Right lobe of liver (tissue), 6 donors: ENCODE measurements around the gene UBALD2. TPM values are rescaled to one million over a fixed set of nuclear protein-coding genes. Genes with fewer than 3 reads are reported as not detected.
A peak's percentile ranks its signal among the peaks of the same experiment; 100 is the strongest.

Source experiments
- ATAC-seq, 4 donors: fragments of 200-7000 bp; cut with Tn5 transposase; one replicate each; pipeline ENCODE4 v1.9.1; 2020; ENCODE audit warnings: mild to moderate bottlenecking in 4 of 4, moderate library complexity in 4 of 4
- DNase-seq, 3 donors: peaks; one replicate each; pipeline ENCODE4 v3.0.0-alpha.2; 2020
- H3K27ac ChIP-seq, 3 donors: fragments of 200-600 bp; one replicate each; pipeline ENCODE4 v1.8.0; 2022
- H3K27me3 ChIP-seq, 2 donors: fragments of 200-600 bp; one replicate each; pipeline ENCODE4 v1.8.0; 2022
- H3K36me3 ChIP-seq, 4 donors: fragments of 200-600 bp; sonication (generic) in 1 of 4; one replicate each; pipeline versions ENCODE4 v1.5.1 to v1.8.0; 2017 to 2022; ENCODE audit warnings: control low read depth in 1 of 4
- H3K4me1 ChIP-seq, 4 donors: fragments of 200-600 bp; sonication (generic) in 1 of 4; one replicate each; pipeline versions ENCODE4 v1.5.1 to v1.8.0; 2017 to 2022; ENCODE audit warnings: control low read depth in 1 of 4
- H3K4me3 ChIP-seq, 3 donors: fragments of 200-600 bp; one replicate each; pipeline ENCODE4 v1.8.0; 2022
- H3K9me3 ChIP-seq, 4 donors: fragments of 200-600 bp; sonication (generic) in 1 of 4; one replicate each; pipeline versions ENCODE4 v1.5.1 to v1.8.0; 2017 to 2022; ENCODE audit warnings: control low read depth in 1 of 4
- POLR2A ChIP-seq: fragments of 450-650 bp; IDR thresholded peaks from one replicate; pipeline ENCODE4 v1.6.1; 2017; ENCODE audit warnings: antibody characterized with exemption, mild to moderate bottlenecking
- WGBS: methylation state at CpG from one replicate; pipeline ENCODE4 v1.1.6; 2018; ENCODE audit warnings: low coverage, low lambda C conversion rate; ENCODE audit not compliant: insufficient coverage; ENCODE audit errors: missing lambda C conversion rate; 5-methylcytosine and 5-hydroxymethylcytosine counted together
- intact Hi-C, 2 donors: fragments of 100-400 bp; cut with DNase I; formaldehyde crosslinking; loops; one replicate each; pipeline versions ENCODE4 v1.11.2 to v1.14.1; 2022
- total RNA-seq, 6 experiments: library from RNA; depleted of rRNA in 2 of 6; stranded (reverse); fragments of >200 nt in 2 of 6; fragmentation: NEBNext Ultra II Directional in 3 of 6; extraction: Animal tissue kit (Norgen Biotek cat#: 25700) in 3 of 6; gene quantifications; one replicate each; pipeline versions ENCODE4 v1.1.0 to v1.2.4, GENCODE V29; 2016 to 2023
- TF ChIP-seq, protein P1 (sequence below), 4 donors: fragments of 200-600 bp in 3 of 4; fragments of 450-650 bp in 1 of 4; IDR thresholded peaks; one replicate each; pipeline versions ENCODE4 v1.5.1 to v1.8.0; 2016 to 2022; ENCODE audit warnings: antibody characterized with exemption in 4 of 4, mild to moderate bottlenecking in 2 of 4
- donor health status: DM: no; HTN: yes; CAD: no.
- donor health status: DM: no; HTN: no; CAD: no.
- donor health status: DM: no; HTN: no; CAD: no.
- donor health status: DM: no; HTN: yes; CAD: no.
- donor health status: DM: no; HTN: yes; CAD: no.

Gene UBALD2
- total RNA-seq, 6 experiments from 2014 or later, result 7.3 to 17.9 (median 14.5) TPM

- TF ChIP-seq POLR2A, result peak; percentile 26
- TF ChIP-seq, protein P1, sequence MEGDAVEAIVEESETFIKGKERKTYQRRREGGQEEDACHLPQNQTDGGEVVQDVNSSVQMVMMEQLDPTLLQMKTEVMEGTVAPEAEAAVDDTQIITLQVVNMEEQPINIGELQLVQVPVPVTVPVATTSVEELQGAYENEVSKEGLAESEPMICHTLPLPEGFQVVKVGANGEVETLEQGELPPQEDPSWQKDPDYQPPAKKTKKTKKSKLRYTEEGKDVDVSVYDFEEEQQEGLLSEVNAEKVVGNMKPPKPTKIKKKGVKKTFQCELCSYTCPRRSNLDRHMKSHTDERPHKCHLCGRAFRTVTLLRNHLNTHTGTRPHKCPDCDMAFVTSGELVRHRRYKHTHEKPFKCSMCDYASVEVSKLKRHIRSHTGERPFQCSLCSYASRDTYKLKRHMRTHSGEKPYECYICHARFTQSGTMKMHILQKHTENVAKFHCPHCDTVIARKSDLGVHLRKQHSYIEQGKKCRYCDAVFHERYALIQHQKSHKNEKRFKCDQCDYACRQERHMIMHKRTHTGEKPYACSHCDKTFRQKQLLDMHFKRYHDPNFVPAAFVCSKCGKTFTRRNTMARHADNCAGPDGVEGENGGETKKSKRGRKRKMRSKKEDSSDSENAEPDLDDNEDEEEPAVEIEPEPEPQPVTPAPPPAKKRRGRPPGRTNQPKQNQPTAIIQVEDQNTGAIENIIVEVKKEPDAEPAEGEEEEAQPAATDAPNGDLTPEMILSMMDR (IDR thresholded peaks at IDR 0.05), result no peak
- peak; percentile 6 to 27 (median 11) for ATAC-seq
- Histone ChIP-seq H3K36me3 (no peaks in the 10 kb centered on the region), H3K9me3 (no peaks in the 10 kb centered on the region), H3K4me3 (peak overlapping the region; percentile 12 to 32 (median 14)), H3K27me3 (no peaks in the 10 kb centered on the region), H3K27ac (peak overlapping the region; percentile 21 to 47 (median 26)), H3K4me1 (peaks cover 0 to 34% (median 8%) of the 10 kb centered on the region in 4 donors)
- intact Hi-C loops, result no loop called here
- peak in 2 of 3 donors; percentile 46 to 50 for DNase-seq
- WGBS, result 21% methylated on average over 10 of the region's 38 CpGs
Observed at GRCh38 chr17:76271669-76272540, 6.8 kb downstream of the UBALD2 start.

DNA sequence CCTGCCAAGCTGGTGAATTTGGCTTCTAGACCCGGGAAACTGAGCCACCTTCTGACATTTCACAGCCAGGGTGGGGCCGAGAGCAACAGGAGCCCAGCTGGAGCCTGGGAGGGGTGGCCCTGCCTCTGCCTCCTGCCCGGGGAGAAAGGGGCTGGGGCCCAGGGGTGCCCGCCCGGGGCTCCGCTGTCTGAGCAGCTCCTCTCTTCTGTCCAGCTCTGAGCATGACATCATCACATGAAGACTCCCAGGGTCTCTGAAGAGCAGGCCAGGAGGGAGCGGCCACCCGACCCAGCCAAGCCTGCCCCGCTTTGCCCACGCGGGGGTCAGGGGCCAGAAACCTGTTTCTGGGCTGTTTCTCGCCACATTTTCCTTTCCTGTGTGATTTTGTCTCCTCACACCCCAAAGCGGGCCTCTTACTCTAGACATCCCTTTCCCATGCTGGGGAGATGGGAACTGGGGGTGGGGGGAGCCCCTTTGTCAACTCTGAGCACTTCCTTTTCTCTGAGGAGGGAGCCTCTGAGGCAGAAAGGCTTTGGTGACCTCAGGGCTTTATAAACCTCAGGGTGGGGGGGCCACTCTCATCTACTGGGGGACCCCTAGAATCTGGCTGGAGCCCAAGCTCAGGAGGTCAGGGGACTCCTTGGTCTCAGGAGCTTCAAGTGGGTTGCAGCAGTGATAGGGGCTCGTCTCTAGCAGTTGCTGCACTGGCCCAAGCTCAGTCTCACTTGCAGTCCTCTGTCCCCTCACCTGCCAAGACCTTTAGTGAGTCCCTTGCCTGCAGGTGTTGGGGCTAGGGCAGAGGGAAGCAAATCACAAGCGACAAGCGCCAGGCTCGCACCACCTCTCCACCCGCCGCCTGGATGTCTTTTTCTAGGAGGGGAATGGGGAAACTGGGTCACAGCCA, 7.6 kb downstream of the UBALD2 start:
- no peak overlapping the region for H3K4me3 ChIP-seq
- peaks cover 0 to 28% (median 6%) of the 10 kb centered on the region in 4 donors for H3K4me1 ChIP-seq
- no peaks in the 10 kb centered on the region for H3K36me3 ChIP-seq
- intact Hi-C loops, result no loop called here
- H3K27ac ChIP-seq, result peak overlapping the region in 2 of 3 donors; percentile 26 to 47
- ATAC-seq (peak in 3 of 4 donors; percentile 1 to 6 (median 5)), DNase-seq (peak in 1 of 3 donors; percentile 48)
- TF ChIP-seq, protein P1 (IDR thresholded peaks at IDR 0.05), result no peak
- TF ChIP-seq POLR2A, result no peak
- no peaks in the 10 kb centered on the region for H3K9me3 ChIP-seq
- WGBS, result no CpG with 5 or more reads among the region's 19 CpGs
- no peaks in the 10 kb centered on the region for H3K27me3 ChIP-seq

- Histone ChIP-seq H3K4me3 (no peak overlapping the region), H3K27ac (no peak overlapping the region), H3K36me3 (no peaks in the 10 kb centered on the region), H3K4me1 (peaks cover 0 to 21% (median 6%) of the 10 kb centered on the region in 4 donors), H3K27me3 (no peaks in the 10 kb centered on the region), H3K9me3 (no peaks in the 10 kb centered on the region)
- intact Hi-C loops, result no loop called here
- 100% methylated on average over 4 of the region's 26 CpGs for WGBS
- TF ChIP-seq, protein P1 (IDR thresholded peaks at IDR 0.05), result no peak
- peak in 1 of 4 donors; percentile 3 for ATAC-seq
- DNase-seq, result peak in 1 of 3 donors; percentile 48
Observed at GRCh38 chr17:76273445-76274111, 8.4 kb downstream of the UBALD2 start.
